Stimulated activated CD8-positive, alpha-beta memory T cell treated with anti-CD3 and anti-CD28 coated beads, Interleukin-2, amount 100 ng/mL, for 48 hours (primary cell): ENCODE measurements around the gene OSBPL1A.
"Not testable (repeated sequence)": the region's sequence is repeated elsewhere in the genome, so short reads cannot be mapped to it uniquely, and the experiment has no call there.

Experiments
- DNase-seq, 2 donors: peaks; one replicate each; pipeline ENCODE4 v3.0.0-alpha.2; 2020; ENCODE audit warnings: low read depth in 2 of 2

The OSBPL1A gene

DNA sequence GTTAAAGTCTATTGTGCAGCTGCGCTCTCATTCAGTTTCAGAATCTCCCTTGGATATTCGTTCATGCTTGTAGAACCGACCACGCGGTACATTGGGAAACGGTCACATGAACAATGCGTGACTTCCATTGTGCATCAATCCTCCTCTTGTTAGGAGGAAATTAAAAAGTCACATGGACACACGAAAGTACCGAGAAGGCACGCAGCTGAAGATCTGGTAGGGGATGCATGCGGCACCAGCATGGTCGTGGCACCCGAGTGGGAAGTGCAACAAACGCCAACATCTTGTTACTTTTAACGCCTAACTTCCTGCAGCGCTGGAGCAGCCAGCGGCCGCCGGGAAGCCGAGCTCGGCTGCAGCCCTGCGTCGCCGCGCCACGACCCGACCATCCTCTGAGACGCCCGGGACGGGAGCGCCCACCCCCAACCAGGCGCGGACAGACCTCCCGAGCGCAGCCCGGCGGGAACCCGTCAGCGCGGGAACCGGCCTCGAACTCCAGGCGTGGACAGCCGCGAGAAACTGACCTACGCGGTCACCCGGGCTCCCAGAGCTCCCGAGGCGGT lies 412 bp downstream of the OSBPL1A start:
- DNase-seq: peak in 1 of 2 donors; percentile 12

GRCh38 chr18:24396082-24396633 lies 1.5 kb downstream of the OSBPL1A start:
- no peak for DNase-seq

DNA sequence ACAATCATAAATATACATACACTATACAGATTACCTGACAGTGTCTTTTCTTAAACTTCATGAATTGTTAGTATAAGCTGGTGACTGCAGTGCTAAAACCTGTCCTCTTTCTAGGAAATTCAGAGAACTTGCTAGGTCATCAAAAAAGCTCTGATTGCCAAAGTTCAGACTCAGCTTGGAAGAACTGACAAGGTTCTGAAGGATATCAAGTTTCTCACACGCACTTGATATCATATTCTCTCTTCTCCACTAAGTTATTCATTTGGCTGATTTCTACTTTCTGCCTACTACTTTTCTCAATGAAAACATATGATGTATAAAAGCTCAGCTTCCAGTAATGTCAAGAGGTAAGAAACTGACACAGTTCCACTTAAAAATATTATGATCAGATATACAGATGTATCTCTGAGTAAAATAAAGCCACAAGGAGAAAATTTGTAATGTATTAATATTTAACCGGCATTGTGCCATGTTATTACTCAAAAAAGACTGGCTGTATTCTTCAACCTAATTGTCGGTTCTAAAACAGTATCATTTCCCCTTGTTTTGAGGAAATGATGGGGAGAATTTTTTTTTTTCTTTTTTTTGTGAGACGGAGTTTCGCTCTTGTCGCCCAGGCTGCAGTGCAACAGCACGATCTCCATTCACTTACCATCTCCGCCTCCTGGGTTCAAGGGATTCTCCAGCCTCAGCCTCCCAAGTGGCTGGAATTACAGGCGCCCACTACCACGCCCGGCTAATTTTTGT lies 2.4 kb downstream of the OSBPL1A start:
- DNase-seq: no peak

GRCh38 chr18:24388957-24389356 lies 8.7 kb downstream of the OSBPL1A start:
- no peak for DNase-seq

DNA sequence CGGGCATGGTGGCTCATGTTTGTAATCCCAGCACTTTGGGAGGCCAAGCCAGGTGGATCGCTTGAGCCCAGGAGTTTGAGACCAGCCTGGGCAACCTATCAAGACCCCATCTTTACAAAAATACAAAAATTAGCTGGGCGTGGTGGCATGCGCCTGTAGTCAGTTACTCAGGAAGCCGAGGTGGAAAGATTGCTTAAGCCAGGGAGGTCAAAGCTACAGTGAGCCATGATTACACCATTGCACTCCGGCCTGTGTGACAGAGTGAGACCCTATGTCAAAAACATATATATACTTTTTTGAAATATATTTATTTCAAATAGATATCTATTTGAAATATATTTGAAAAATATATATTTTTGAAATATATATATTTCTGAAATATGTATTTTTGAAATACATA lies 10.9 kb downstream of the OSBPL1A start:
- no peak for DNase-seq

DNA sequence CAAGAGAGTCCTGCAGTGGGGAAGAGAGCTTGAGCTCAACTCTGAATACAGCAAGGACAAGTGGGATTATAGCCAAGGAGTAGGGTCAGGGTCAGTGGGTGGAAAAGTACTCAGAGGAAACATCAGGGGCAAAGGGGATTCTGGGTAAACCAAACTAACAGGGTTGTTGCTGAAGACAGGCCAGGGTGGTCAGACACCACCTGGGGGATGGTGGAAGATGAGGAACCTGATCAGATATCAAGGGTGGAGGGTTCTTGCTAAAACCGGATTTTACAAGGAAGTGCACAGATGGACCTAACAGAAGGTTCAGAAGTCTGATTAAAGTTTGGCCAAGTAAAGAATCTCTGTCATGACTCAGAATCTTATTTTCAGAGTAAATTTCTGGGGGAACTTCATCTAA lies 16.5 kb downstream of the OSBPL1A start:
- DNase-seq: no peak

- no peak for DNase-seq
These were observed 17.4 kb downstream of the OSBPL1A start for GRCh38 chr18:24380163-24380747.

DNA sequence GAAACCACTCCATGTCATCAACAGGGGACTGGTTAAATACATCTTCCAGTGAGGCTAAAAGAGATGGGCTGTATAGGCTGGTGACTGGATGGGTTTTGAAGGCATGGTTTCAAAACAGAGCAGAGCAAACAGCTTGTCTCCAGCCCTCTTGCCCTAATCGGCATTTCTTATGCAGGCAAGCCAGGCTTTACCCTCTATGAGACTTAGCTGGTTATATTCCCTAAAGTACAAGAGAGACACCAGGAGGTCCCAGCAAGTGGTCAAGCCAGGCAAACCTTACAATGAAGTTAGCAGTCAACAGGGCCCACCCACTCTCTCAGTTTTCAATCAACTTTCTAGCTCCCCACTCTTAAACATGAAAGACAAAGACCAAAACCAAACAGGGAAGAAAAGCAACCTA lies 19.0 kb downstream of the OSBPL1A start:
- DNase-seq: no peak

- DNase-seq: not testable (repeated sequence)
These were observed 21.1 kb downstream of the OSBPL1A start for GRCh38 chr18:24376531-24376930.

GRCh38 chr18:24373328-24373727 lies 24.3 kb downstream of the OSBPL1A start:
- DNase-seq: no peak

DNA sequence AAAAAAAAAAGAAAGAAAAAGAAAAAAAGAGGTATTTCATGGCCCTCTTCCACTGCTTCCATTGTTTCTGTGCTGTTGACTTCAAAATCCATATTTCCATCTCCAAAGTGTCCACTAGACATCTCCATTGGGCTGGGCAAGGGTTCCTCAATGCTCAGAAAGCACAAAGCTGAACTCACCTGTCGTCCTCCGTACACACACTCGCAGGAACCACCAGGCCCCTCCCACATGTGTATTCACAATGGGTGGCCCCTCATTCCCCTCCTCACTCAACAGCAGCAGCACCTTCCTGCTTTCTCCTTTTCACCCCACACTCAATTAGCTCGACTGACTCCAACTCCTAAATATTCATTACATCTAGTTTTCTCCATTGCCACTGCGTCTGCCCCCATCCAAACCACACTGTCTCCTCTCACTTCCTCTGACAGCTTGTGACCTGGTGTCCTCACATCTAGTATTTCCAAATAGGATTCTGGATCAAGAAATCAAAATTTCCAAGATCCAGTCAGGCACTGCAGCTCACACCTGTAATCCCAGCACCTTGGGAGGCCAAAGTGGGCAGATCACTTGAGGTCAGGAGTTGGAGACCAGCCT lies 25.2 kb downstream of the OSBPL1A start:
- no peak for DNase-seq

DNA sequence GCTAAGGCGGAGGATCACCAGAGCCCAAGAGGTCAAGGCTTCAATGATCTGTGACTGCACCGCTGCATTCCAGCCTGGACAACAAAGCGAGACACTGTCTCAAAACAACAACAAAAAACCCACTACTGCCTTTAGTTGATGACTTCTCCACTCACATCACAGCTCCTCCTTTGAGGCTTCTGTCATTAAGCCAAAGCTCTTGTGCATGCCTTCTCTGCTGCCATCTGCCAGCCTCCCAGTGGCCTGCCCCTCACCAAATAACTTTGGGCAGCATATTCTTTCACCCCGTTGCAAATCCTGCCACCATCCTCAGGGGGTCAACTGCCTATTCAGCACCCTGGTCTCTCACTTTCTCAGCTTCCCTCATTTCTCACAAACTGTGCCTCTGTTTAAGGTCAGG lies 27.5 kb downstream of the OSBPL1A start:
- no peak for DNase-seq

- DNase-seq: peak in 1 of 2 donors; percentile 32
These were observed 28.2 kb downstream of the OSBPL1A start for GRCh38 chr18:24369426-24369825.

DNA sequence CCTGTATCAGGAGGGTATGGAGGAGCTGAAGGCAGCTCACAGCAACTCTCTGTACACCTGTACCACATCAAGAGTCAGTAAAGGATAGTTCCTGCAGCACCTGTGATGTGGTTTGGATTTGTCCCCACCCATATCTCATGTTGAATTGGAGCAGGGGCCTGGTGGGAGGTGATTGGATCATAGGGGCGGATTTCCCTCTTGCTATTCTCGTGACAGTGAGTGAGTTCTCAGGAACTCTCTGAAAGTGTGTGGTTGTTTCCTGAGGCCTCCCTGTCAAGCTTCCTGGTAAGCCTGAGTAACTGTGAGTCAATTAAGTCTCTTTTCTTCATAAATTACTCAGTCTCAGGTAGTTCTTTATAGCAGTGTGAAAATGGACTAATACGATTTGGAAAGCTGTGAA lies 28.9 kb downstream of the OSBPL1A start:
- peak in 1 of 2 donors; percentile 46 for DNase-seq

DNA sequence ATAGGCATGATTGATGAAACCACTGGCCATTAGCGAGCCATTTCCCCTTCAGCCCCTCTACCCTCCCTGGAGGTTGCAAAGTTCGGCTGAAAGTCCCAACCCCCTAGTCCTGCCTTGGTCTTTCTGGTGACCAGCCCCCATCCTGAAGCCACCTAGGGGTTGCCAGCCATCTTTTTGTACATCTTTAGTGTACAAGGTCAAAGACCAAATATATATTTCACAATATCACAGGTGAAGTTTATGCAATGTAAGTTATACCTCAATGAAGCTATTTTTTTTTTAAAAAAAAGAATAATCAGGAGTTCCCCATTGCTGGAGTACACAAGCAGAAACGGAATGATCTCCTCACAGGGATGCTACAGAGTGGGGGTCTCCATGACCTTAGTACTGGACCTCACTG lies 31.3 kb downstream of the OSBPL1A start:
- no peak for DNase-seq

DNA sequence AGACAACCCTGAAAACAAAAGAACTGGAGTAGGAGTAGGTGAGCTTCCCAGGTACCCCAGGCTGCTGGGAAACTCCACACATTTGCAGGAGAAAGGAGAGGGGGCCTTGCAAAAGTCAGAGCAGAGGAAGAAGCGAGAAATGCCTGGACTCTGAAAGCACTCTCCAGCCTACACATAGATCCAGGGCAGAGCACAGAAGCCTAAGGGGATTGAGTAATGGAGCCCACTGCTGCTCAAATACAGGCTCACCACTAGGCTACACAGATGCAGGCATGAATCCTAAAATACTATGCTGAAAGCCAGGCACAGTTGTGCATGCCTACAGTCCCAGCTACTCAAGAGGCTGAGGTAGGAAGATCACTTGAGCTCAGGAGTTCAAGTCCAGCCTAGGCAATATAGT lies 33.4 kb downstream of the OSBPL1A start:
- no peak for DNase-seq

DNA sequence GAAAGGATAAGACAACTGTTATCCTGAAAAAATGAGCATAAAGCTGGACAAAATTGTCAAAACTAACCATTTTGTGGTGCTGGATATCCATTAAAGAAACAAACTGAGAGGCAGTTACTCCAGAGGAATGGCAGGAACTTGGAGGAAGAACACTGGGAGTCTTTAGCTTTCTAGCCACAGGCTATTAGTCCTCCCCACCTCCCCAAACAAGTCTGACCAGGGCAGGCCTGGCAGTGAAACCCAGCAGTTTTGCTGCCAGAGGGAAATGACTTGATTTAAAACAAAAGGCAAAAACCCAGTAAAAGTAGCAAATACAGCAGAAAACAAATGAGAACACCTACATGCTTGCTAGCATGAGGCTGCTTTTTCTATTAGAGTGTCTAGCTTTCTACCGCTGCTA lies 34.9 kb downstream of the OSBPL1A start:
- DNase-seq: no peak

GRCh38 chr18:24359787-24360530 lies 37.7 kb downstream of the OSBPL1A start:
- DNase-seq: not testable (repeated sequence)

- DNase-seq: no peak
These were observed 43.3 kb downstream of the OSBPL1A start for GRCh38 chr18:24354278-24354677.

DNA sequence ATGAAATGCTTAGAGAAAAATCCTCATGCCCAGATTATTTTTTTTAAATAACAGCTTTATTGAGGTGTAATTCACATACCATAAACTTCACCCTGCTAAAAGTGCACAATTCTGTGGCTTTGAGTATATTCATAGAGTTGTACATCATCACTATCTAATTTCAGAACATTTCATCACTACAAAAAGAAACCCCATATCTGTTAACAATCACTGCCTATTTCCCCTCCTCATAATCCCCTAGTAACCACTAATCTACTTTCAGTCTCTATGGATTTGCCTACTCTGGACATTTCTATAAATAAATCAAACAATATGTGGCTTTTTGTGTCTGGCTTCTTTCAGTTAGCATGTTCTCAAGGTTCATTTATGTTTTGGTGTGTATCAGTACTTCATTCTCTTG lies 51.4 kb downstream of the OSBPL1A start:
- DNase-seq: no peak

- no peak for DNase-seq
These were observed 53.1 kb downstream of the OSBPL1A start for GRCh38 chr18:24344509-24344908.

DNA sequence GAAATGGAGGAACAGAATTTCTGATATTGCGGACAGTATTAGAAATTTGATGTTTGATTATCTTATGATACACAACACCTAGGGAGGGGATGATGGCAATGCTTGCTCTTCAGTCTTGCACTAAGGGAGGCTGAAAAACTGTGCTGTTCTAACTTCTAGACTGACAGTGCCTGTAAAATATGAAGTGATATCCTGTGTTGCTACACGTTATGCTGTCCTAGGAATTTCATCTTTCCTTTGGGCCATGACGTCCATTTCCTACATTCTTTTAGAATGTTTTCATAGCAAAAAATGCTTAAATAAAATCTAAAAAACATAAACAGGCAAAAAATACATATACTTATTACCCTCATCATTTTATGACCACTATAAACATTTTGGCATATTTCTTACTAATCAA lies 55.3 kb downstream of the OSBPL1A start:
- DNase-seq: no peak
